KBM-7 (cell line): ENCODE results near the gene REPS1.
"Not testable (repeated sequence)": the region's sequence is repeated elsewhere in the genome, so short reads cannot be mapped to it uniquely, and the experiment has no call there.

Source experiments
- DNase-seq: peaks from one replicate; pipeline ENCODE4 v3.0.0-alpha.2; 2015
- in situ Hi-C: fragments of 300-500 bp; cut with MboI; formaldehyde crosslinking; loops from 2 replicates; pipeline ENCODE4 v1.14.3; 2020; ENCODE audit warnings: low sequenced_read_pairs, low pct_unique_long_range_greater_than_20kb, mixed read lengths

REPS1 gene

DNA sequence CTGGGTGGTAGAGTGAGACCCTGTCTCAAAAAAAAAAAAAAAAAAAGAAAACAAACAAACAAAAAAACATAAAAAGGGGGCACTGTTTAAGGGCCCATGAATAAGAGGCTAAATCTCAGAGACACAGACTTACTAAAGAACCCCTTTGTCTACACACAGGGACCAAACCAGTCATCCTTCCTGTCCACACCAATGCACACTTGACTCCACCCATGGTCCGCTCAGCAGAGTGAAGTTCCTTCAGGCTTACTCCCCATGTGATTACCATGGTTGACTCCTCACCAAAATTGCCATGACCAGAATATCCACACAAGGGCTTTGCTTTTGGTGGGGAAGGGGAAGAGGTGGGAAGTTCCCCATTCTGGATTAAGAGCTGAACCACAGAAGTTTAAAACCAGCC is 19.4 kb upstream of the REPS1 start:
- DNase-seq, result peak; percentile 37
- in situ Hi-C loops, result no loop called here

DNA sequence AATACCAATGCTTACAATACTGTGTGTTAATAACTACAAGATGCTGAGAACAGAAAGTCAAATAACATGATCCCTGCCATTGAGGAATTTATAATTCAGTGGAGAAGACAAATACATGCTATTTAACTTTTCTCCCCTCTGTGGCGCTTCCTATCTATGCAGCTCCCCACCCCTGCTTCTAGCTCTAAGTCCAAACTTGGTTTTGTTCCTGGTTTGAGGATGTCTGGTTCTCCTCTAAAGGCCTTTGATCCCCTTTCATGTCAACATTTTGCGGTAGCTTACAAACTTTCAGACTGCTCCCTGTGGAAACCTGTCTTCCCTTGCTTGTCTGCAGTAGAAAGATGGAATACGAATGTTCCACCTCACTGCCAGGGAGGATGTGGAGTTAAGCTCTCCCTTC is 18.4 kb upstream of the REPS1 start:
- DNase-seq, result no peak
- in situ Hi-C loops, result no loop called here

DNA sequence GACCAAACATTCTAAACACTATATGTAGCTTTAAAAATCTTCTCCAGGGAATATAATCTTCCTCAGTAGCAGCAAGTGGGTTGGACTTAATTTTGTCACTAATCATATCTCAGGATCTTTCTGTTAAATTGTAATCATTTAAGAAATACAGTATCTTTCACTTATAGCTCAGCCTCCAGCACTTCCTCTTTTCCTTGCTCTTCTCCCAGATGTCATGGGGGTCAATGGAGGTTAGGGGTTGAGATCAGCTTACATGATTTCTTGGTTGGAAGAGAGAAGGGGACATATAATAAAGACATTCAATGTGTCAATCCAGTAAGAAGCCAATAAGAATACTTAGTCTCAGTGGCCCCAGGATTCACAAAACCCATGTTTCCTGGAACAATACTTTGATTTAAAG is 15.7 kb upstream of the REPS1 start:
- DNase-seq, result peak; percentile 74
- in situ Hi-C loops, result no loop called here

DNA sequence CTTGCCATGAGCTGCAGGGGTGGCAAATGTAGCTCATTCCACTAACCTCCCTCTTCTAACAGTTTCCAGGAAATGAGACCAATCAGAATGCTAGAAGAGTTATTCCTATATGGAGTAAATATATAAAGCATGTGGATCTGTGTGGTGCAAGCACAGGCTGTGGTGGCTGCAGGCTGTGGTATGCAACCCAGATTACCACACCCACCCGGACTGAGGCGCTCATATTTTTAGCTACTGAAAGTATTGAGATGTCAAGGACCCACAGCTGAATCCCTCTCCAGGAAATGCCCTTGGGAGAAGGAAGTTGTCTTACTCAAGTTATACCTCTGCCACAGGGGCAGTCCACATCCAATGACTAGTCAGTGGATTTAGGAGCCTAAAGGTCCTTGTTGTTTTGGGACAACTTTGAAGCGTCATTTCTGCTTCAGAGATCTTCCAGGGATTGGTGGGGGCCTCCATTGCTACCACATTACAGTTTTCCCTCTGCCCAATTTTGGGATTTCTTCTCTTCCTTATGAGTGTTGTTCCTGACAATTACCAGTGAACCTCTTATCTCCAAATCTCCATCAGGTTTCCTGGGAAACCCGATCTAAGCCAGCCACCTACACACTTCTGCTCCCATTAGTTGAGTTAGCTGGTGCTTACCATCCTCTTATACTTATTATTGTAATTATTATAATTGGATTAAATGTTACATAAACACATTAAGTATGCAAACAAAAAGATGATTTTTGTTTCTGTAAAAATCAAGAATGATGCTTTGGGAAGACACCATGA is 12.1 kb upstream of the REPS1 start:
- in situ Hi-C loops, result no loop called here
- DNase-seq, result peak; percentile 47

DNA sequence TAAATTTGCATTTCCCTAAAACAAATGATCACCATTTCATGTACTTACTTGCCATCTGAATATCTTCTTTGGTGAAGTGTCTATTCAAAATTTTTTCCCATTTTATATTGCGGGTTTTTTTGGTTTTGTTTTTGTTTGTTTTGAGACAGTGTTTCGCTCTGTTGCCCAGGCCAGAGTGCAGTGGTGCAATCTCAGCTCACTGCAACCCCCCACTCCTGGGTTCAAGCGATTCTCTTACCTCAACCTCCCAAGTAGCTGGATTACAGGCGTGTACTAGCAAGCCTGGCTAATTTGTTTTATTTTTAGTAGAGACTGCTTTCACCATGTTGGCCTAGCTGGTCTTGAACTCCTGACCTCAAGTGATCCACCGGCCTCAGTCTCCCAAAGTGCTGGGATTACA is 9.1 kb upstream of the REPS1 start:
- in situ Hi-C loops, result no loop called here

DNA sequence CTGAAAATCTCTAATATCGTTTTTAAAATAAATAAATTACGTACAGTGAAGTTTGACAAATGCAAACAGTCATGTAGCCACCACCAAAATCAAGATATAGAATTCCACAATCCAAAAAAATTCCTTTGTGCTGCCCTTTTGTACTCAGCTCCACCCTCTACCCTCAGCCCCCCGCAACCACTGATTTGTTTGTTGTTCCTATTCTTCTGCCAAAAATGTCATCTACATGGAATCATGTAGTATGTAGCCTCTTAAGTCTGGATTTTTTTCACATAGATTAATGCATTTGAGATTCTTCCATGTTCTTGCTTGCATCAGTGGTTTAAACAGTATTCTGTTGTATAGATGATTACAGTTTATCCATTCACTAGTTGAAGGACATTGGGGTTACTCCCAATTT is 8.5 kb upstream of the REPS1 start:
- DNase-seq, result no peak
- in situ Hi-C loops, result no loop called here

More for the DNA sequence above, 9.1 kb upstream of the REPS1 start:
- DNase-seq, result no peak

DNA sequence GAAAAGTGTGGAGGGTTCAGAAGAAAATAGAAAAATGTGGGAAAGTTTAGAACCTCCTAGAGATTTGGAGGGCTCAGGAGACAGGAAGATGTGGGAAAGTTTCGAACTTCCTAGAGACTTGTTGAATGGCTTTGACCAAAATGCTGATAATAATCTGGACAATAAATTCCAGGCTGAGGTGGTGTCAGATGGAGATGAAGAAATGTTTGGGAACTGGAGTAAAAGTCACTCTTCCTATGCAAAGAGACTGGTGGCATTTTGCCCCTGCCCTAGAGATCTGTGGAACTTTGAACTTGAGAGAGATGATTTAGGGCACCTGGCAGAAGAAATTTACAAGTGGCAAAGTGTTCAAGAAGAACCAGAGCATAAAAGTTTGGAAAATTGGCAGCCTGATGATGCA is 5.4 kb upstream of the REPS1 start:
- in situ Hi-C loops, DNase-seq: not testable (repeated sequence)

DNA sequence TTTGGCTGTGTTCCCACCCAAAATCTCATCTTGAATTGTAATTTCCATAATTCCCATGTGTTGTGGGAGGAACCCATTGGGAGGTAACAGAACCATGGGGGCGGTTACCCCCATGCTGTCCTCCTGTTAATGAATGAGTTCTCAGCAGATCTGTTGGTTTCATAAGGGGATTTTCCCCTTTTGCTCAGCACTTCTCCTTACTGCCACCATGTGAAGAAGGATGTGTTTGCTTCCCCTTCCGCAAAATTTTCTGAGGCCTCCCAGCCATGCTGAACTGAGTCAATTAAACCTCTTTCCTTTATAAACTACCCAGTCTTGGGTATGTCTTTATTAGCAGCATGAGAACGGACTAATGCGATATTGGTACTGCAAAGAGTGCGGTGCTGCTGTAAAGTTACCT is 4.9 kb upstream of the REPS1 start:
- peak; percentile 23 for DNase-seq
- in situ Hi-C loops, result not testable (repeated sequence)

DNA sequence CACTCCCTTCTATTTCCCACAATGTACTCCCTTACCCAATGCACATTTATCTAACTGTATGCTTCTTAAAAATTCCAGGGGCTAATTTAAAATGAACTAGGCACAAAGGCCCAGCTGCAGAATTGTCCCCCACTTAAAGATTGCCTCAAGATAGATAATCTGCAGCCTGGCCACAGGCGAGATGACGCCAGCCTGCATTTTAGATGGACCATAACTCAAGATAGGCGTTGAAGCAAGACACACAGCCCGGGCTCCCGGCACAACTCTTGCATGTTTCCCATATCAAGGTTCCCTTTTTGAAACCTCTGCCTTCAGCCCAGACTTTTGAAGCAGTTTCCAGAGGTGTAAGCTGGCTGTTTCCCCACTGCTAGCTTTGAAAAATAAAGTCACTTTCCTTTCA is 3.2 kb upstream of the REPS1 start:
- in situ Hi-C loops, result no loop called here

DNA sequence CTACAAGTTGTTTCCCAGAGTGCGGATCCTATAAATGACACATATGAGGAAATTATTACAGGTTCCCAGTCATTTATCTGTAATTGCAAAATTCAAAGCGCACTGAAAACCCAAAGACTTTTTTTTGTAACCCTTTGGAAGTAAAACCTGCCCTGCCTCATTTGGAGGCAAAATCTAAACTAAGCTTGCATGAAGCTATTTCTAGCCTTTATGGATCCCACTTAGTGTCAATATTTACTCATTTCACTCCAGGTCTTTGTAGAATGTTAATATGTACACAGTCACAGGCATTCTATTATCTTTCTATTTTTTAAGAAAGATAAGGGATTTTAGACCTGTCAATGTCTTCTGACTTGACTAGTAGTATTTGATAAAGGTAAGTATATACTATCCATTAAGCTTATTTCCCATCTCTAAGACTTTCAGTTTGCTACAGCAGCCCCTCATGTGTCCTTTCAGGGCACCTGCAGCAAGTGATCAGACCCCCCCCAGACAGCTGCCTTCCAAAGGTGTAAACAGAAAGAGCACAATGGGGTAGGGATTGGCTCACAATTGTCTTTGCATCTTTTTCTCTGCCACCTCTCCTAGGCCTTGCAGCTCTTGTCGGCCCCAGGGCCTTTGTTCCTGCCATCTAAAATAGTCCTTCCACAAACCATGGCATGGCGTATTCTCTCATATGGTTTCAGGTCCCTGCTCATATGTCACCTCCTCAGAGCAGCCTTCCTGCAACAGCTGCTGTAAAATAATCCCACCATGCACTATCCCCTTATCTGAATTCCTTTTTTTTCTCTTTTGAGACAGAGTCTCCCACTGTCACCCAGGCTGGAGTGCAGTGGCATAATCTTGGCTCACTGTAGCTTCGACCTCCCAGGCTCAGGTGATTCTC is 1.3 kb upstream of the REPS1 start:
- DNase-seq, result no peak
- in situ Hi-C loops, result no loop called here

More for the DNA sequence above, 3.2 kb upstream of the REPS1 start:
- no peak for DNase-seq

DNA sequence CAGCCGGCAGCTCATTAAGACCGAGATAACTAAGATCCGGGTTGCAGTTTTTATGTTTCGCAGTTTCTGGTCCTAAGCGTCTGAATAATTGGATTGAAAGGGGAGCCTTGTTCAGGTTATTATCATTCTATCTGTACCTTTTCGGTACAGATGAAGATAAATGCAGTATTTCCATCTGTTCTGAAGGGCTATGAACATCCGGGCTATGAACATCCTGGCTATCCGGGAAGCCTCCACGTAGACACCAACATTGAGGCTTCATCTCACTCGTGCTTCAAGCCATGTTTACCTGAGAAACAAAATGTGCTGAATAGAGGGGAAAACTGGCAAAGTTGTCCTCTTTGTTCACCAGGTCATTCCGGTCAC is 399 bp upstream of the REPS1 start:
- no peak for DNase-seq
- in situ Hi-C loops, result no loop called here

DNA sequence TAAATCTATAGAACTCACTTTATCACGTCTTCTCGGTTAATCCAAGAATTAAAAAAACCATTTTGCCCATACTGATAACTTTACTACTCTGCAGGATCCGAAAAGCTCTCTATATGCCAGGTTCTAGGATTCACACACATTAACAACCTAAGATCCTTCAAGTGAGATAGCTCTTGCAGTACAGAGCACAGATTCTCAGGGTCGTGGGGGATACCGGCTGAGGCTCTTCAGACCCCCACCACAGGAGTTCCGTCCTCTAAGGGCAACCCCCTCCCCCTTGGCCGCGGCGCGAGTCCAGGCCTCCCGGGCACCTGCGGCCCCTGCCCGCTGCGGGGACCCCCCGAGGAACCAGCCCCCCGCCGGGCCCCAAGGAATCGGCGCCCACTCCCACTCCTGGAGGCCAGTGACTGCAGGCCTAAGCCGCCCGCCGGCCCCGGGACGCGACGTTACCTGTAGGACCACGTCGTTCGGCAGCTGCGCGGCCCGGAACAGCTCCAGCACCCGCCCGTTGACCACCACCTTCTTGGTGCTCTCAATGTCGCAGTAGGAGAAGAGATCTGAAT is 892 bp downstream of the REPS1 start:
- in situ Hi-C loops, result no loop called here
- DNase-seq, result no peak

DNA sequence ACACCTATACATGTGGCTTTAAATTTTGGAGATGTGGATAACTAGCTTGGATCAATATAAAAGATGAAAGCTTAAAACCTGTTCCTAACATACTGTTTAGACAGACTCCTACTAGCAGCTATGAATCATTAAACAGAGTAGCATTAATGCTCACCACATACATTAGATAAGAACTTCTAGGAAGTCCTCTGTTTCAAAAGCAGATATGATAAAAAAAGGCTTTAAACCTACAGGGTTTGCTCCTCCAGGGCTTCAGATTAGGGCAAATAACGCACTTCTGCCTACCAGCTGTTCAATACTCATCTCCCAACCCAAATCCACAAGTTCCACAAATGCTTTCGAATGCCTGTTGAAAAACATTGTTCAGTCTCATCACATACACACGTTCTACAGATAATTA is 1.5 kb downstream of the REPS1 start:
- DNase-seq, result peak; percentile 38
- in situ Hi-C loops, result no loop called here

DNA sequence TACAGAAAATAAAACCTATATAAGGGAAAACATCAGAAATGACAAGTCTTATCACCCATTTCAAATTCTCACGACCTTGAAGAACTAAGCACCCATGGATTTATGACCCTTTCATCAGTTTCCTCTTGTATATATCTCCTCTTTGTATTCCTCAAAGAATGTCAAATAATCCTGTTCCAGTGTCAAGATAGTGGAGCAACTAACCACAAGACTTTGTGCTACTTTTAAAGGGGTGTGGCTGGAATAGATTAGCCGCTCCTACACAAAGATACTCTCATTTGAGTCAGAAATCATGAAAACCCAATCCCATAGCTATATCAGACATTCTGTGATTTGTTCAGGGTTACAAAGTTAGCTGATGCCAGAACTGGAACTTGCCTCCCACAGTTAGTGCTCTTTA is 6.6 kb downstream of the REPS1 start:
- in situ Hi-C loops, result no loop called here

DNA sequence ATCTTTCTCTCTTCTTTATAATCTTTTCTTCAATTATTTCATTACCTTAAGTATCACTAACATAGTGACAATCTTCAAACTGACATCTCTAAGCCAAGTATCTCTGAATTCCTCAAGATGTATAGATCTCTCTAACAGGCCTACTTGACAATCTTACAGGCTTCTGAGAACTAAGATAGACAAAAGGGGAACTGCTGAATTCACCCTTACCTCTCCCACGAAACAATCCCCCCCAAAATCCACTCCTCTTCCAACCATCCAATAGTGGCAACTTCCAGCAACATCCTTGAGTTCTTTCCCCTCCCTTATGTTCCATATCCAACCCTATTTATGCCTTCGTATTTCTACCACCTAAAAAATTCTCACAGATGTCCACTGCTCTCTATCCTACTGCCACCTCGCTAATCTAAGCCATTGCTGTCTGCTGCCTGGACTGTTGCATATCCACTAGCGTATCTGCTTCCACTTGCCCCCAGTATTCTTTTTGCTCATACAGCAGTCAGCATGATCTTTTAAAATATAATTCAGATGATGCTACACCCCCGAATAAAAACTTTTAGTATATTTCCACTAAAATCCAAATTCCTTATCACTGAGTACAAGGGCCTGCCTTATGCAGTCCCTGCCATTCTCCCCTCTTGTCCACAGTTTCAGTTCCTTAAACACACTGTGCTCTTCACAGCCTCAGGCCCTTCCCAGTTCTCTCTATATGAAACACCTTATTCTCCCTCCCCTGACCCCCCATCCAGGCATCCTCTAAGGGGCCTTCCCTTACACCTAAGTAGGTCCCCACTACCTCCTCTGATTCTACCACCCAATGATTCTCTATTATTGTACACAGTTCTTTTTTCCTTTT is 8.0 kb downstream of the REPS1 start:
- in situ Hi-C loops, result no loop called here

More for the DNA sequence above, 6.6 kb downstream of the REPS1 start:
- no peak for DNase-seq

DNA sequence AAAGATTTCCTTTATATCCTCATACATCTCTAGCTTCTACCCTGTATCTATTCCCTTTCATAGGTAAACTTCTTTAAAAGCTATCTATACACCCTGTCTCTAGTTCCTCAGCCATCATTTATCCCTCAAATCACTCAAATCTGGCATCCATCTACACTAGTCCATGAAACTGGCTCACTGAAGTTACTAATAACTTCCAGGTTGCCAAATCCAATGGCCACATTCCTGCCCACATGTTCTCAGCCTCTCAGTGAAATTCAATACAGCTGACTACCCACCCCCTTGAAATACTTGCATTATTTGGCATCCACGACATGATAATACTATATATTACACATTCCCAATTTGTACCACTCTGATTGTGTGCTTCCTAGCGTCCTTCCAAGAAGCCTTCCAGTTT is 8.7 kb downstream of the REPS1 start:
- in situ Hi-C loops, result no loop called here
- no peak for DNase-seq

More for the DNA sequence above, 8.0 kb downstream of the REPS1 start:
- DNase-seq, result peak; percentile 30

DNA sequence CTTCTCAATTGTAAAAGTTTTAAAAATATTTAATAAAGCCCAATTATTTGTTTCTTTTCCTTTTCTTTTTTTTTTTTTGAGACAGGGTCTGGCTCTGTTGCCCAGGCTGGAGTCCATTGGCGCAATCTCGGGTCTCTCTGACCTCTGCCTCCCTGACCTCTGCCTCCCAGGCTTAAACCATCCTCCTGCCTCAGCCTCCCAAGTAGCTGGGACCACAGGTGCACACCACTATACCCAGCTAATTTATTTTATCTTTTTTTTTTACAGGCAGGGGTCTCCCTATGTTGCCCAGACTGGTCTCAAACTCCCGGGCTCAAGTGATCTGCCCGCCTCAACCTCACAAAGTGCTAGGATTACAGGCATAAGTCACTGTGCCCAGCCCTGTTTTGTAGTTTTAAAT is 9.8 kb downstream of the REPS1 start:
- in situ Hi-C loops, result no loop called here
- no peak for DNase-seq

DNA sequence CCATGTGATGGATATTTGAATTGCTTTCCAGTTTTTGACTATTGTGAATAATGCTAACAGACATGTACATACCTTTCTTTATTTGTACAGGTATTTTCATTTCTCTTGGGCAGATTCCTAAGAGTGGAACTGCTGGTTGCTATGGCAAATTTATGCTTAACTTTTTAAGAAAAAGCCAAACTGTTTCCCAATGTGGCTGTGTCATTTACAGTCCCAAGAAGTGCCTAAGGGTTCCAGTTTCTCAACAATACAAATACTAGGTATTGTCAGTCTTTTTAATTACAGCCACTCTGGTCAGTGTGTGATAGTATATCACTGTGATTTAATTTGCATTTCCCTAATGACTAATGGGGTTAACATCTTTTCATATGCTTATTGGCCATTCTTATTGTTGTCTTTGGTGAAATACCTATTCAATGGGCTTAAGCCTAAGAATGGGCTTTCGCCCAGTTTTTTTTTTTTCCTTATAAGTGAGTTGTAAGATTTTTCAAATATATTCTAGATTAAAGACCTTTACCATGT is 10.3 kb downstream of the REPS1 start:
- in situ Hi-C loops, result no loop called here
- no peak for DNase-seq

DNA sequence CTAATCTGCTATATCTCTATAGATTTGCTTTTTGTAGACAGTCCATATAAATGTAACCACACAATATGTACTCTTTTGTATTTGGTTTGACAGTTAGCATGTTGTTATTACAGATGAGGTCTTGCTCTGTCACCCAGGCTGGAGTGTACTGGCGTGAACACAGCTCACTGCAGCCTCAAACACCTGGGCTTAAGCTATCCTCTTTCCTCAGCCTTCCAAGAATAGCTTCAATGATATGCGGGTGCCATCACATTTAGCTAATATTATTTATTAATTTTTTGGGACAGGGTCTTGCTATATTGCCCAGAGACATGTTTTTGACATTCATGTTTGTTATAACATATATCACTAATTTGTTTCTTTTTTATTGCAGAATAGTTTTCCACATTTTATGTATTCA is 10.8 kb downstream of the REPS1 start:
- in situ Hi-C loops, result no loop called here

More for the DNA sequence above, 10.8 kb downstream of the REPS1 start:
- DNase-seq, result no peak
